Ovary (tissue), 9 donors: Measurements from ENCODE around the gene ZC3H8. TPM values are rescaled to one million over a fixed set of nuclear protein-coding genes. Genes with fewer than 3 reads are reported as not detected.

Source experiments
- DNase-seq, 5 donors: peaks; one replicate each; pipeline ENCODE4 v3.0.0-alpha.2; 2019 to 2020
- H3K27ac ChIP-seq, 2 donors: fragments of 200-600 bp; one replicate each; pipeline versions ENCODE4 v1.5.1 to v1.8.0; 2019 to 2022
- H3K27me3 ChIP-seq: fragments of 200-600 bp; one replicate; pipeline ENCODE4 v1.8.0; 2022
- H3K36me3 ChIP-seq: fragments of 200-600 bp; sonication (generic); one replicate; pipeline ENCODE4 v1.5.1; 2019
- H3K4me1 ChIP-seq: one replicate; pipeline ENCODE4 v1.8.1; 2013; ENCODE audit warnings: mild to moderate bottlenecking, moderate library complexity; ENCODE audit not compliant: insufficient read depth
- H3K4me3 ChIP-seq: fragments of 200-600 bp; sonication (generic); one replicate; pipeline ENCODE4 v1.5.1; 2017
- H3K9me3 ChIP-seq, 2 donors: fragments of 200-600 bp in 1 of 2; sonication (generic) in 1 of 2; one replicate each; pipeline versions ENCODE4 v1.5.1 to v1.8.1; 2013 to 2019; ENCODE audit warnings: mild to moderate bottlenecking in 1 of 2, moderate library complexity in 1 of 2
- EP300 ChIP-seq: sonication (generic); formaldehyde crosslinking; IDR thresholded peaks from one replicate; pipeline ENCODE4 v1.6.1; 2017; ENCODE audit warnings: antibody characterized with exemption
- POLR2A ChIP-seq: fragments of 450-650 bp; IDR thresholded peaks from one replicate; pipeline ENCODE4 v1.6.1; 2017; ENCODE audit warnings: antibody characterized with exemption, mild to moderate bottlenecking, moderate library complexity
- WGBS, 3 donors: extraction: QIAGEN DNeasy Blood & Tissue Kit in 1 of 3; methylation state at CpG; one replicate each; pipeline versions ENCODE4 v1.1.5 to v1.1.7; 2013 to 2017; 5-methylcytosine and 5-hydroxymethylcytosine counted together
- intact Hi-C, 4 donors: fragments of 100-400 bp; cut with DNase I; formaldehyde crosslinking; loops; one replicate each; pipeline versions ENCODE4 v1.11.0 to v1.15.1; 2022 to 2023
- polyA plus RNA-seq, 2 donors: library from polyadenylated mRNA; stranded (reverse); fragments of 200-250 nt in 1 of 2; fragments of 350-450 nt in 1 of 2; fragmentation: Illumina TruSeq in 1 of 2; extraction: RNeasy Lipid Tissue Mini Kit (QIAGEN cat#74804) in 1 of 2; gene quantifications; one replicate each; pipeline ENCODE4 v1.2.3, GENCODE V29; 2013 to 2014
- total RNA-seq, 7 donors: library from RNA; depleted of rRNA in 2 of 7; stranded (reverse); fragments of >200 nt in 2 of 7; fragmentation: NEBNext Ultra II Directional in 3 of 7; extraction: Animal tissue kit (Norgen Biotek cat#: 25700) in 3 of 7; gene quantifications; one replicate each; pipeline versions ENCODE4 v1.1.0 to v1.2.4, GENCODE V29; 2016 to 2023
- TF ChIP-seq, protein P1 (sequence below), 3 donors: fragments of 450-650 bp in 2 of 3; fragments of 200-600 bp in 1 of 3; IDR thresholded peaks; one replicate each; pipeline versions ENCODE4 v1.5.1 to v1.8.0; 2016 to 2022; ENCODE audit warnings: antibody characterized with exemption in 3 of 3, mild to moderate bottlenecking in 1 of 3
- donor health status: DM: no; HTN: no; CAD: no; lungs with moderate emphysema.
- donor health status: DM: no; HTN: no; CAD: no.
- donor health status: Bipolar disorder and iron deficiency.
- donor health status: DM: yes; HTN: yes; CAD: no.
- donor health status: DM: no; HTN: no; CAD: no.
- donor health status: DM: yes; HTN: yes; CAD: no.

ZC3H8 gene
- total and polyA plus RNA-seq, 9 donors: 4.9 to 36.2 (median 10.9) TPM

DNA sequence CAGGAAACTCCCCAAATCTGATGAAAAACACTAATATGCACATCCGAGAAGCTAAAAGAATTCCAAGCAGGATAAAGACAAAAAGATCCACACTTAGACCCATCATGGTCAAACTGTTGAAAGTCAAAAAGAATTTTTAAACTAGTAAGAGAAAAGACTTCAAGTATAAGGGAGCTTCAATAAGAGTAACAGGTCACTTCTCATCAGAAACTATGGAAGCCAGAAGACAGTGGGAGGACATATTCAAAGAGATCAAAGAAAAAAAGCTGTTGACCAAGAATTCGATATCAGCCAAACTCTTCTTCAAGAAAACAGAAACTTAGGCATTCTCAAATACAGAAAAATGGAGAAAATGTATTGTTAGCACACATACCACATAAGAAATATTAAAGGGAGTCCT, 50.4 kb downstream of the ZC3H8 start:
- Histone ChIP-seq H3K9me3 (no peaks in the 10 kb centered on the region), H3K4me3 (no peak overlapping the region), H3K27me3 (no peaks in the 10 kb centered on the region), H3K36me3 (no peaks in the 10 kb centered on the region), H3K27ac (no peak overlapping the region), H3K4me1 (no peaks in the 10 kb centered on the region)
- 89 to 91% (median 90%) methylated on average over 2 of the region's 2 CpGs for WGBS, 3 donors
- intact Hi-C loops: no loop called here
- TF ChIP-seq POLR2A (no peak), EP300 (no peak)
- TF ChIP-seq, protein P1, sequence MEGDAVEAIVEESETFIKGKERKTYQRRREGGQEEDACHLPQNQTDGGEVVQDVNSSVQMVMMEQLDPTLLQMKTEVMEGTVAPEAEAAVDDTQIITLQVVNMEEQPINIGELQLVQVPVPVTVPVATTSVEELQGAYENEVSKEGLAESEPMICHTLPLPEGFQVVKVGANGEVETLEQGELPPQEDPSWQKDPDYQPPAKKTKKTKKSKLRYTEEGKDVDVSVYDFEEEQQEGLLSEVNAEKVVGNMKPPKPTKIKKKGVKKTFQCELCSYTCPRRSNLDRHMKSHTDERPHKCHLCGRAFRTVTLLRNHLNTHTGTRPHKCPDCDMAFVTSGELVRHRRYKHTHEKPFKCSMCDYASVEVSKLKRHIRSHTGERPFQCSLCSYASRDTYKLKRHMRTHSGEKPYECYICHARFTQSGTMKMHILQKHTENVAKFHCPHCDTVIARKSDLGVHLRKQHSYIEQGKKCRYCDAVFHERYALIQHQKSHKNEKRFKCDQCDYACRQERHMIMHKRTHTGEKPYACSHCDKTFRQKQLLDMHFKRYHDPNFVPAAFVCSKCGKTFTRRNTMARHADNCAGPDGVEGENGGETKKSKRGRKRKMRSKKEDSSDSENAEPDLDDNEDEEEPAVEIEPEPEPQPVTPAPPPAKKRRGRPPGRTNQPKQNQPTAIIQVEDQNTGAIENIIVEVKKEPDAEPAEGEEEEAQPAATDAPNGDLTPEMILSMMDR (IDR thresholded peaks at IDR 0.05): no peak
- DNase-seq: no peak

DNA sequence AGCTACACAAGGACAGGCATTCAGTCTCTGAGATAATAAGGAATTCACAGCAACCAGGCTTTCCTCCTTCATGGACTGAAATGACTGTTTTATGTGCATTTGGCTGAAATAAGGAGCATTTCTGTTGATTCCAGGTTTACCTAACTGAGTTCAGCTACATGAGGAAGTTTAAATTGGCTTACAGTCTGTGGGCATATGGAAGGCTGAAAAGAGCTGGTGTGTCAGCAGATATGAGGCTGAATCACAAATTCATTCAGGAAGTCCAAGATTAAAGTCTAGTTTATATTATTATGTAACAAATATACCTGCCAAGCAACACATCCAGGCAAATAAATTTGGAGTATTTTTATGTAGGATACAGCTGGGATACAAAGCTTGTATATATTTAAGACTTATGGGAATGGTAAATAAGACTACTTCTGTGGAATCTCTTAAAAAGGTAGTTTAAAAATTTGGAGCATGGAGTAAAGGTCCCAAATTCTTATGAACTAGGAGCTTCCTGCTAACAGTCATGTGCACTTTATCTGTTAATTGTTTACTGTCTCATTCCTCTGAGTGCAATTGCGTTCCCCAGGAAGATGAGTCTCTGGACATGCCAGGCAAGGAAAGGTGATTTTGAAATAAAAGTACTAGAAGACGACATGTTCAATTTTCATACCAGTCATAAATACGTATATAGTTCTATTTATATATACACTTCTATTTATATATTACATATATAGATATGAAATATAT, 53.0 kb downstream of the ZC3H8 start:
- H3K9me3 ChIP-seq: no peaks in the 10 kb centered on the region
- H3K4me1 ChIP-seq: no peaks in the 10 kb centered on the region
- H3K27ac ChIP-seq: no peak overlapping the region
- H3K4me3 ChIP-seq: no peak overlapping the region
- TF ChIP-seq, protein P1 (IDR thresholded peaks at IDR 0.05): no peak
- TF ChIP-seq EP300 (no peak), POLR2A (no peak)
- intact Hi-C loops: no loop called here
- no peaks in the 10 kb centered on the region for H3K36me3 ChIP-seq
- DNase-seq: no peak
- no peaks in the 10 kb centered on the region for H3K27me3 ChIP-seq
- 80 to 85% (median 81%) methylated on average over 3 of the region's 3 CpGs for WGBS, 3 donors

DNA sequence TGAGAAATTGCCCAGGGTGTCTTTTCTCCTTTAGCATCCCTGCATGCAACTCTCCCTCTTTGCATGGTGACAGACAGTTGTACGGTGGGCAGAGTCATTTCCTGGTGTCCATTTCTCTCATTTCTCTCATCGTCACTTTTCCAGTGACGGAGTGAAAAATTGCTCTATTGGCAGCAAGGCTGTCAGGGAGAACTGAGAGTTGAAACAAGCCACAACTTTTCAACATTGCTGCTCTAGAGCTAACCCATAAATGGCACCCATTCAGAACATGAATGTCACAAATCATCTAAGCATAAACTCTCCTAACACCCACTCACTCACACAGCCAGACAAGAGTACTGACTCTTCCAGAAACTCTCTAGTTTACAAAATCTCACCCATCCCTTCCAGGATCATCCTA, 55.7 kb downstream of the ZC3H8 start:
- no peaks in the 10 kb centered on the region for H3K36me3 ChIP-seq
- 80 to 87% (median 83%) methylated on average over 3 of the region's 3 CpGs for WGBS, 3 donors
- no peak overlapping the region for H3K4me3 ChIP-seq
- intact Hi-C loops: no loop called here
- no peaks in the 10 kb centered on the region for H3K27me3 ChIP-seq
- DNase-seq: no peak
- no peak overlapping the region for H3K27ac ChIP-seq
- TF ChIP-seq, protein P1 (IDR thresholded peaks at IDR 0.05): no peak
- no peak for TF ChIP-seq EP300
- TF ChIP-seq POLR2A: no peak
- no peaks in the 10 kb centered on the region for H3K9me3 ChIP-seq
- no peaks in the 10 kb centered on the region for H3K4me1 ChIP-seq

DNA sequence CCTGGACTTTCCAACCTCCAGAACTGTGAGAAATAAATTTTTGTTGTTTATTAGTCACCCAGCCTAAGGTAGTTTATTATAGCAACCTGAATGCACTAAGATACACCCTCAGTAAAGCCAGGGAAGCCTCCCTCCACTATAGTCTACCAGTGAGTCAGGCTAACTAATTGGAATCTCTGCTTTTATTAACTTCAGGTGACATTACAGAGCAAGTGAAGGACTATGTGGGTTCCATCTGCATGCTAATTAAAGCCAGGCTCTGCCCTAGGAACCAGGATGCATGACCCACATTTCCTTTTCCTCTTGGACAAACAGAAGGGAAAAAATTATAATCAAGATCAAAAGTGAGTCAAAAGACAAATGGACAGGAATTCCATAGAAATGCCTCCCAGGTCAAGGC, 56.1 kb downstream of the ZC3H8 start:
- intact Hi-C loops: no loop called here

DNA sequence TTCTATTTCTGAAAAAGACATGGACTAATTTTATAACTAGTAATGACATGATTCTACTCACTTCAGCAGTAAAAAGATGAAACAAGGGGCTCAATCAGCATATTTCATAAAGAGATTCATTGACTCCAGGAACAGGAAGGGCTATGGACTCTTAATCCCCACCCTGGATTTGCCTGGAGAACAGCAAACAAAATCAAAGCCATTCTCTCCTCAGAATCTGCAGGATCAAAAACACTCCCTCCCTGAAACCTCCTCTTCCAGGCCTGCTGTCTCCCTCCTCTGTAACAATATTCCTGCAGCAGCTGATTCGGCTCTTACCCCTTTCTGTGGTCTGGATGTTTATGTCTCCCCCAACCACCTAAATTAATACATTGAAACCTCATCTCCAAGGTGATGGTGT, 57.0 kb downstream of the ZC3H8 start:
- Histone ChIP-seq H3K4me3 (no peak overlapping the region), H3K4me1 (no peaks in the 10 kb centered on the region), H3K27ac (no peak overlapping the region), H3K27me3 (no peaks in the 10 kb centered on the region), H3K36me3 (no peaks in the 10 kb centered on the region), H3K9me3 (no peaks in the 10 kb centered on the region)
- TF ChIP-seq POLR2A: no peak
- TF ChIP-seq, protein P1 (IDR thresholded peaks at IDR 0.05): no peak
- 50 to 53% (median 52%) methylated on average over 1 of the region's 1 CpG for WGBS, 3 donors
- no peak for DNase-seq
- intact Hi-C loops: no loop called here

More for the DNA sequence above, 56.1 kb downstream of the ZC3H8 start:
- Histone ChIP-seq H3K27me3 (no peaks in the 10 kb centered on the region), H3K4me1 (no peaks in the 10 kb centered on the region), H3K4me3 (no peak overlapping the region), H3K27ac (no peak overlapping the region), H3K36me3 (no peaks in the 10 kb centered on the region), H3K9me3 (no peaks in the 10 kb centered on the region)
- TF ChIP-seq EP300: no peak
- no peak for TF ChIP-seq POLR2A
- DNase-seq: no peak
